Measurements from ENCODE around the gene QRICH2. TPM values are rescaled to one million over a fixed set of nuclear protein-coding genes. Genes with fewer than 3 reads are reported as not detected.

The QRICH2 gene
- total RNA-seq, 3 donors from 2014 or later = 1.6 to 4.7 (median 3.2) TPM

- Histone ChIP-seq H3K9me3 (no peaks in the 10 kb centered on the region), H3K36me3 (ENCODE audit: low read depth) (no peaks in the 10 kb centered on the region), H3K4me1 (ENCODE audit: low read depth) (no peaks in the 10 kb centered on the region), H3K4me3 (no peak overlapping the region)
- TF ChIP-seq CTCF (IDR thresholded peaks at IDR 0.05) = no peak
- intact Hi-C loops (cut with DNase I, micrococcal nuclease) = no loop called here
- ATAC-seq (no peak), DNase-seq (no peak)
These were observed 25.8 kb upstream of the QRICH2 start for GRCh38 chr17:76333673-76334505.

- no peak overlapping the region for H3K4me3 ChIP-seq
- H3K4me1 ChIP-seq (ENCODE audit: low read depth) = no peaks in the 10 kb centered on the region
- intact Hi-C loops (cut with DNase I, micrococcal nuclease) = no loop called here
- no peak for TF ChIP-seq CTCF (IDR thresholded peaks at IDR 0.05)
- peak; percentile 82 for ATAC-seq
- DNase-seq = peak in 1 of 3 donors; percentile 57
- no peaks in the 10 kb centered on the region for H3K9me3 ChIP-seq
- no peaks in the 10 kb centered on the region for H3K36me3 ChIP-seq (ENCODE audit: low read depth)
These were observed 23.0 kb upstream of the QRICH2 start for GRCh38 chr17:76331083-76331482.

- DNase-seq (no peak), ATAC-seq (no peak)
These were observed 21.6 kb upstream of the QRICH2 start for GRCh38 chr17:76329664-76330063.

GRCh38 chr17:76327696-76328095, 19.6 kb upstream of the QRICH2 start:
- Histone ChIP-seq H3K9me3 (no peaks in the 10 kb centered on the region), H3K4me3 (no peak overlapping the region), H3K4me1 (ENCODE audit: low read depth) (no peaks in the 10 kb centered on the region), H3K36me3 (ENCODE audit: low read depth) (no peaks in the 10 kb centered on the region)
- TF ChIP-seq CTCF (IDR thresholded peaks at IDR 0.05) = no peak
- intact Hi-C loops (cut with DNase I, micrococcal nuclease) = no loop called here
- DNase-seq (peak in 1 of 3 donors; percentile 15), ATAC-seq (peak; percentile 31)

More at GRCh38 chr17:76329664-76330063, 21.6 kb upstream of the QRICH2 start:
- TF ChIP-seq CTCF (IDR thresholded peaks at IDR 0.05) = no peak
- Histone ChIP-seq H3K36me3 (ENCODE audit: low read depth) (no peaks in the 10 kb centered on the region), H3K4me3 (no peak overlapping the region), H3K4me1 (ENCODE audit: low read depth) (no peaks in the 10 kb centered on the region), H3K9me3 (no peaks in the 10 kb centered on the region)
- intact Hi-C loops (cut with DNase I, micrococcal nuclease) = no loop called here

- Histone ChIP-seq H3K4me3 (no peak overlapping the region), H3K4me1 (ENCODE audit: low read depth) (no peaks in the 10 kb centered on the region), H3K9me3 (no peaks in the 10 kb centered on the region), H3K36me3 (ENCODE audit: low read depth) (no peaks in the 10 kb centered on the region)
- DNase-seq = no peak
- intact Hi-C loops (cut with DNase I, micrococcal nuclease) = no loop called here
- TF ChIP-seq CTCF (IDR thresholded peaks at IDR 0.05) = no peak
- ATAC-seq = no peak
These were observed 18.2 kb upstream of the QRICH2 start for GRCh38 chr17:76326306-76326705.

Data from mucosa of descending colon (tissue), 3 donors.